ENCODE results near the gene SPINK9. TPM values are rescaled to one million over a fixed set of nuclear protein-coding genes. Genes with fewer than 3 reads are reported as not detected.

Gene SPINK9
- total RNA-seq, 1 experiment from 2014 or later, result not detected

GRCh38 chr5:148352696-148353095 lies 17.3 kb downstream of the SPINK9 start:
- Histone ChIP-seq H3K36me3 (ENCODE audit: control insufficient read depth in 1 of 2, insufficient read depth in 2 of 2, low read length in 2 of 2) (no peaks in the 10 kb centered on the region), H3K9me2 (ENCODE audit: insufficient read depth) (no peaks in the 10 kb centered on the region), H3K4me1 (ENCODE audit: control insufficient read depth in 1 of 2, insufficient read depth in 2 of 2, low read length in 2 of 2) (no peaks in the 10 kb centered on the region), H3K27me3 (ENCODE audit: insufficient read depth, low read length) (no peaks in the 10 kb centered on the region), H3K4me3 (replicated peaks in 1 of 2; ENCODE audit: low read depth in 1 of 2, low read length in 2 of 2) (no peak overlapping the region), H2AFZ (ENCODE audit: low read depth, low read length, poor library complexity, severe bottlenecking) (no peak overlapping the region), H3K9me3 (ENCODE audit: control insufficient read depth in 1 of 2, insufficient read depth in 1 of 2, low read depth in 1 of 2, low read length in 2 of 2) (no peaks in the 10 kb centered on the region), H3K9ac (ENCODE audit: low read length) (no peak overlapping the region), H3K4me2 (ENCODE audit: low read length) (no peak overlapping the region), H3K79me2 (ENCODE audit: insufficient read depth, low read length) (no peaks in the 10 kb centered on the region), H3K27ac (ENCODE audit: low read depth, low read length) (no peak overlapping the region), H4K20me1 (ENCODE audit: insufficient read depth) (no peaks in the 10 kb centered on the region)
- ChIA-PET CTCF (no interaction called here), RAD21 (ENCODE audit: low non-redundant PET in 1 of 2, low total read pairs in 2 of 2, uncharacterized antibody in 2 of 2, unreplicated experiment in 2 of 2) (no interaction called here), POLR2A (no interaction called here)
- TF ChIP-seq CTCF (IDR thresholded peaks at IDR 0.05 in 2 of 3, conservative IDR thresholded peaks at IDR 0.05 in 1 of 3; ENCODE audit: borderline replicate concordance in 1 of 3, insufficient read depth in 1 of 3, low read depth in 2 of 3, low read length in 2 of 3), result no peak
- no peak for TF ChIP-seq CEBPB (IDR thresholded peaks at IDR 0.05; ENCODE audit: low read depth)
- TF ChIP-seq JUND (IDR thresholded peaks at IDR 0.05), result no peak
- no peak for TF ChIP-seq SP1 (IDR thresholded peaks at IDR 0.05; ENCODE audit: low read depth)
- TF ChIP-seq FOSL1 (IDR thresholded peaks at IDR 0.05; ENCODE audit: low read depth), result no peak
- no peak for TF ChIP-seq POLR2AphosphoS5 (IDR thresholded peaks at IDR 0.05; ENCODE audit: low read depth, low read length)
- TF ChIP-seq EZH2phosphoT487 (IDR thresholded peaks at IDR 0.05; ENCODE audit: borderline replicate concordance), result no peak
- TF ChIP-seq EZH2 (IDR thresholded peaks at IDR 0.05), result no peak
- TF ChIP-seq ZNF274 (IDR thresholded peaks at IDR 0.05; ENCODE audit: low read depth, low read length), result no peak
- TF ChIP-seq MAX (IDR thresholded peaks at IDR 0.05), result no peak
- TF ChIP-seq CBX3 (IDR thresholded peaks at IDR 0.05; ENCODE audit: low read depth), result no peak
- no peak for TF ChIP-seq ZBTB33 (IDR thresholded peaks at IDR 0.05; ENCODE audit: extremely low read depth, insufficient replicate concordance, low read length)
- ATAC-seq, result no peak
- DNase-seq (ENCODE audit: low read depth, low spot score), result no peak
- no TSS peak for BruUV-seq (replicated peaks)
- intact Hi-C loops (cut with micrococcal nuclease), result no loop called here
